ENCODE data around the gene MMP15. TPM values are rescaled to one million over a fixed set of nuclear protein-coding genes. Genes with fewer than 3 reads are reported as not detected.

The MMP15 gene
- total and polyA plus RNA-seq, 7 donors: 2.3 to 54.0 (median 10.5) TPM

DNA sequence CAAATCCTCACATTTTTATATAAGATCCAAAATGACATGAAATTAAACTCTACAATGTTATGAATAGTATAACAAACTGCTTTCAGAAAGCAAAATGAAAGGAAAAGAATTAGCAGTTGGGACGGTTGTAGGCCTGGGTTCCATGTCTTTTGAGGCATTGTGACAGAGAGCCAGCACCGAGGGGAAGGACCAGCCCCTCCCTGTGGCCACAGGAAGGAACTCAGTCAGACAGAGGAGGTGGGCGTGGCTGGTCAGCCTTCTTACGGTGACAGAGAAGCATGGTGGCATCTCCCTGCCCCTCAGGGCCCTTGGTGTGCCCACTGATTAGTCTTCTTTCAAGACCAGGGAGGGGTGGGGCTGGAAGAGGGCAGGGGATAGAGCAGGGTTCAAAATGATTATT is 30.8 kb upstream of the MMP15 start:
- peaks cover 7 to 43% (median 27%) of the 10 kb centered on the region in 4 donors for H3K36me3 ChIP-seq
- intact Hi-C loops (cut with DNase I): no loop called here
- TF ChIP-seq POLR2AphosphoS5 (IDR thresholded peaks at IDR 0.05) (no peak), EP300 (IDR thresholded peaks at IDR 0.05) (no peak), POLR2A (IDR thresholded peaks at IDR 0.05) (no peak)
- TF ChIP-seq, protein P1, sequence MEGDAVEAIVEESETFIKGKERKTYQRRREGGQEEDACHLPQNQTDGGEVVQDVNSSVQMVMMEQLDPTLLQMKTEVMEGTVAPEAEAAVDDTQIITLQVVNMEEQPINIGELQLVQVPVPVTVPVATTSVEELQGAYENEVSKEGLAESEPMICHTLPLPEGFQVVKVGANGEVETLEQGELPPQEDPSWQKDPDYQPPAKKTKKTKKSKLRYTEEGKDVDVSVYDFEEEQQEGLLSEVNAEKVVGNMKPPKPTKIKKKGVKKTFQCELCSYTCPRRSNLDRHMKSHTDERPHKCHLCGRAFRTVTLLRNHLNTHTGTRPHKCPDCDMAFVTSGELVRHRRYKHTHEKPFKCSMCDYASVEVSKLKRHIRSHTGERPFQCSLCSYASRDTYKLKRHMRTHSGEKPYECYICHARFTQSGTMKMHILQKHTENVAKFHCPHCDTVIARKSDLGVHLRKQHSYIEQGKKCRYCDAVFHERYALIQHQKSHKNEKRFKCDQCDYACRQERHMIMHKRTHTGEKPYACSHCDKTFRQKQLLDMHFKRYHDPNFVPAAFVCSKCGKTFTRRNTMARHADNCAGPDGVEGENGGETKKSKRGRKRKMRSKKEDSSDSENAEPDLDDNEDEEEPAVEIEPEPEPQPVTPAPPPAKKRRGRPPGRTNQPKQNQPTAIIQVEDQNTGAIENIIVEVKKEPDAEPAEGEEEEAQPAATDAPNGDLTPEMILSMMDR (IDR thresholded peaks at IDR 0.05): no peak
- no peak overlapping the region for H3K4me3 ChIP-seq
- WGBS, 2 donors: 19 to 28% methylated on average over 4 of the region's 4 CpGs
- no peaks in the 10 kb centered on the region for H3K9me3 ChIP-seq
- no peaks in the 10 kb centered on the region for H3K27me3 ChIP-seq
- no peak overlapping the region for H3K27ac ChIP-seq
- no peak for DNase-seq
- peaks cover 0 to 33% (median 18%) of the 10 kb centered on the region in 4 donors for H3K4me1 ChIP-seq

DNA sequence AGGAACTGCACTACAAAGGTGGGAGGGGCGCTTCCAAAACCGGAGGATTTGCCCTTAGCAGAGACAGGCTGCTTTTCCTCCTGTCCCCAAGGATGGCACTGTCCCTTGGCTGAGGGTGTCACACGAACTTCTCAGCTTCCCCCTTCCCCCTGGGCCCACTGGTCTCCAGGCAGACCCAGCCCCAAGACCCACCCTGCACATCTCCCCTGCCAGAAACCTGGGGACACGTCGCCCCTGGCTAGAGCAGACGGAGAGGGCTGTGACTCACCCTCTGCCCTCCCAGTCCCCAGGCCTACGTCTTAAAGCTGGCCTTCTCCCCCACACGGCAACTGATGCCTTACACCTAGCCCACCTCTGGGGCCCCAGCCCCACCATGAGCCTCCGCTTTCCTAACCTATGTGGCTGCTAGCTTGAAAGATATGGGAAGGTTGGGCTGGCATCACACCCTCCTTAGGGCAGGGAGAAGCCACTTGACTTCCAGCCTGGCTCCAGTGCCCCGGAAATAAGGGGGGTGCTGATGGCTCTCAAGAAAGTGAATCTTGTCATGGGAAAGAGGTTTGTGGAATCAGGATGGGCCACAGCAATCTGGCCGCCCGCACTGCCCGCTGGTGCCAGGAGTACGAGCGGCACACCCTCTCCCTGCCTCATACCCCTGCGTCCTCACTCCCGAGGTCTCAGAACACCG is 29.7 kb upstream of the MMP15 start:
- Histone ChIP-seq H3K4me1 (peaks cover 0 to 40% (median 21%) of the 10 kb centered on the region in 4 donors), H3K4me3 (no peak overlapping the region), H3K36me3 (peaks cover 7 to 43% (median 27%) of the 10 kb centered on the region in 4 donors), H3K9me3 (no peaks in the 10 kb centered on the region), H3K27me3 (no peaks in the 10 kb centered on the region), H3K27ac (no peak overlapping the region)
- intact Hi-C loops (cut with DNase I): no loop called here
- 93 to 94% methylated on average over 18 of the region's 18 CpGs for WGBS, 2 donors
- TF ChIP-seq POLR2AphosphoS5 (IDR thresholded peaks at IDR 0.05) (no peak), EP300 (IDR thresholded peaks at IDR 0.05) (no peak), POLR2A (IDR thresholded peaks at IDR 0.05) (no peak)
- TF ChIP-seq, protein P1 (IDR thresholded peaks at IDR 0.05): no peak
- DNase-seq: no peak

DNA sequence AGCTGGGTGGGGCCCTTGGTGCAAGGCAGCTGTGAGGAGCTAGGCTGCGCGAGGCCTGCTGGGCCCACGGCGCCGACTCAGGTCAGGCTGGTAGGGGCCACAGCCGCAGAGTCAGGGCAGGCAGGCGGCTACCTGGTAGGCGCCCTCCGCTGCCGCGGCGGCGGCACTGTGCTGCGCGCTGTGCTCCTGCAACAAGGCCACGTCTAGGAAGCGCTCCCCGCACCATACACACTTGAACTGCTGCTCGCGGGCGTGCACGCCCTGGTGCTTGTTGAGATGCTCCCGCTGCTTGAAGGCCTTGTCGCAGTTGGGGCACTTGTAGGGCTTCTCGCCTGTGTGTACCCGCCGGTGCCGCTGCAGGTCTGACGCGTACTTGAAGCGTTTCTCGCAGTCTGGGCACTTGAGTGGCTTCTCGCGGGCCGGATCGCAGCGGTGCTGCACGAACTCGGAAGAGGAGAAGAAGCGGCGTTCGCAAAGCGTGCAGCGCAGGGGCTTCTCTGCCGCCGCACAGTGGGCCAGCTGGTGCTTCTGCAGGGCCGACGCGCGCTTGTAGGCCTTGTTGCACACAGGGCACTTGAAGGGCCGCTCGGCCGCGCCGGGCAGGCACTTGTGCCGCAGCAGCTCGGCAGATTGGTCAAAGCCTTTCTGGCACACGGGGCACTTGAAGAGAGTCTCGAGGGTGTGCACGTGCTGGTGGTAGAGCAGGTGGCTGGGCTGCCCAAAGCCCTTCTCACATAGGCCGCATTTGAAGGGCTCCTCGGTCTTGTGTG is 29.0 kb upstream of the MMP15 start:
- H3K27me3 ChIP-seq: no peaks in the 10 kb centered on the region
- H3K27ac ChIP-seq: no peak overlapping the region
- H3K4me1 ChIP-seq: peaks cover 0 to 45% (median 23%) of the 10 kb centered on the region in 4 donors
- no peaks in the 10 kb centered on the region for H3K9me3 ChIP-seq
- WGBS, 2 donors: 97 to 98% methylated on average over 62 of the region's 62 CpGs
- intact Hi-C loops (cut with DNase I): no loop called here
- DNase-seq: no peak
- peaks cover 7 to 43% (median 27%) of the 10 kb centered on the region in 4 donors for H3K36me3 ChIP-seq
- no peak for TF ChIP-seq POLR2AphosphoS5 (IDR thresholded peaks at IDR 0.05)
- no peak for TF ChIP-seq EP300 (IDR thresholded peaks at IDR 0.05)
- TF ChIP-seq, protein P1 (IDR thresholded peaks at IDR 0.05): no peak
- TF ChIP-seq POLR2A (IDR thresholded peaks at IDR 0.05): no peak
- H3K4me3 ChIP-seq: no peak overlapping the region

DNA sequence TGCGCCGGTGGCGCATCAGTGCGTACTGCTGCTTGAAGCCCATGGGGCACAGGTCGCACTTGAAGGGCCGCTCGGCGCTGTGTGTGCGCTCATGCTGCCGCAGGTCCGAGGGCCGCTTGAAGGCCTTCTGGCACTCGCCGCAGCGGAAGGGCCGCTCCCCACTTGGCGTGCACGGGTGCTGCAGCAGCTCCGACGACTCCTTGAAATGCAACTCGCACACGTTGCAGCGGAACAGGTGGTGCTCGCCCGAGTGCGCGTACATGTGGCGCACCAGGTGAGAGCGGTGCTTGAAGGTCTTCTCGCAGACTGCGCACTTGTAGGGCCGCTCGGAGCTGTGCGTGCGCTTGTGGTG is 28.4 kb upstream of the MMP15 start:
- no peak for DNase-seq
- peaks cover 7 to 43% (median 27%) of the 10 kb centered on the region in 4 donors for H3K36me3 ChIP-seq
- peaks cover 0 to 51% (median 28%) of the 10 kb centered on the region in 4 donors for H3K4me1 ChIP-seq
- no peaks in the 10 kb centered on the region for H3K9me3 ChIP-seq
- H3K4me3 ChIP-seq: no peak overlapping the region
- TF ChIP-seq POLR2A (IDR thresholded peaks at IDR 0.05) (no peak), POLR2AphosphoS5 (IDR thresholded peaks at IDR 0.05) (no peak), EP300 (IDR thresholded peaks at IDR 0.05) (no peak)
- TF ChIP-seq, protein P1 (IDR thresholded peaks at IDR 0.05): no peak
- WGBS, 2 donors: 97 to 98% methylated on average over 35 of the region's 35 CpGs
- H3K27me3 ChIP-seq: no peaks in the 10 kb centered on the region
- intact Hi-C loops (cut with DNase I): no loop called here
- no peak overlapping the region for H3K27ac ChIP-seq
